Stimulated activated CD4-positive, alpha-beta T cell treated with anti-CD3 and anti-CD28 coated beads, Interleukin-15, amount 100 ng/mL, for 24 hours (primary cell): ENCODE results near the gene NR3C2.

Experiments used
- DNase-seq: peaks from one replicate; pipeline ENCODE4 v3.0.0-alpha.2; 2020

Gene NR3C2

DNA sequence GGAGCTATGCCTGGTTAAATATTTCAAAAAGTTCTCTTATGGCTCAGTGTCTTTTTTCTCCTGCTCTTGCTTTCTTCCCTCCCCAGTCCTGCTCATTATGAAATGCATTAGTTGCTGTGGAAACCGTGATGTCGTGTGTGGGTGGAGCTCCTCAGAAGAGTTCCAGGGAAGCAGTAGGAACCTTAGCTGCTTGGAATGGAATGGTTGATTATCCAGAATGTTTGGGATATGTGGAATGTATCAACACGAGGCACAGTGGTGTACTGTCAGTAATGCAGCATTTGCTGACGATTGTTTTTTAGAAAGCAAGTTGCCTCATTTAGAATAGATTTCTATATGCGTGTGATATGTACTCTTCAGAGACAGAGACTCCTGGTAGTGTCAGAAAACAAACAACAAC is 377.1 kb downstream of the NR3C2 start:
- no peak for DNase-seq

DNA sequence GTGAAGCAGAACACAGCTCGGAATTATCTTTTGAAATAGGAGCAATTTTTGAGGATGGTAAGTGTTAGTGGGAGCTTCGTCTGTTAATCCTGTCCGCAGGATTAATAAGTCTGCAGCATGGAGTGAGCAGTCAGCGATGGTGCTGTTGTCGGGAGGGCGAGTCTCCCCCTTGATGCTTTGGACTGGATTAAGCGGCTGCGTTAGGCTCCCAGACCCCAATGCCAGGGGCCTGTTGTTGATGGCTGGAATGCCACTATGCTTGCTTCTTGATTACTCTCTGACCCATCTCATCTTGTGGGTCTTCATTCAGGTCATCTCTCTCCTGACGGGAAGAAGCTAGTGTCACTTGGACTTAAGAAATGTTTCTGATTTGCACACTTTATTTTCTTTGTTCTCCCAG is 377.8 kb downstream of the NR3C2 start:
- DNase-seq: no peak

DNA sequence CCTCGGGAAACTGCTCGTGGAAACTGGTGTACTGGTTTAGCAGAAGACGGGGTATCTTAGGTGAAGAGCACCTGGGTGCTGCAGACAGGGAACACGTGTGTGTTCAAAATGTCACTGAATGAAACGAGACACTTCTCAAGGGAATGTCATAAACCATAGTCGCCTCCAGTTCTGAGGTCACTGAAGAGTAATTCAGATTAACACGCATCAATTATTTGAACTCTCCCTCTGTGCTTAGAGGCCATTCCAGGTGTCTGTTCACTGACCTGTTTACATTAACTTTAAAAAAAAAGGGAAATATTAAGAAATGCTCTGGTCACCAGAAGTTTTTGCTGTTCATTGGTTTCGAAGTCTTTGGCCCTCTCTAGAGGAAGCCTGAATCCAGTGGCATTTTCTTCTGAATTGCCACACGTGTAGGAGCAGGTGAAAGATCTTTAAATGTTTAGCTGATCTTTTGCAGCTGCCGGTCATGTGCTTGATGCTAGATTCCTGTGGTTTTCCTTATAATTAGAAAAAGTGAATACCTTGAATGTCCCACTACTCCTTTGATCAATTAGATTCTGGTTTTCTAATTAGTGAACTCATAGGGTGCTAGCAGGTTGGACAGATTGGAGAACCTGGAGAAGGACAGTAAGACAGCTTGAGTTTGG is 379.8 kb downstream of the NR3C2 start:
- no peak for DNase-seq

- no peak for DNase-seq
These were observed 380.4 kb downstream of the NR3C2 start for GRCh38 chr4:148061795-148062194.

- no peak for DNase-seq
These were observed 381.1 kb downstream of the NR3C2 start for GRCh38 chr4:148061141-148061481.

GRCh38 chr4:148060264-148061140 is 381.7 kb downstream of the NR3C2 start:
- peak; percentile 9 for DNase-seq

GRCh38 chr4:148059617-148060180 is 382.5 kb downstream of the NR3C2 start:
- DNase-seq: no peak

DNA sequence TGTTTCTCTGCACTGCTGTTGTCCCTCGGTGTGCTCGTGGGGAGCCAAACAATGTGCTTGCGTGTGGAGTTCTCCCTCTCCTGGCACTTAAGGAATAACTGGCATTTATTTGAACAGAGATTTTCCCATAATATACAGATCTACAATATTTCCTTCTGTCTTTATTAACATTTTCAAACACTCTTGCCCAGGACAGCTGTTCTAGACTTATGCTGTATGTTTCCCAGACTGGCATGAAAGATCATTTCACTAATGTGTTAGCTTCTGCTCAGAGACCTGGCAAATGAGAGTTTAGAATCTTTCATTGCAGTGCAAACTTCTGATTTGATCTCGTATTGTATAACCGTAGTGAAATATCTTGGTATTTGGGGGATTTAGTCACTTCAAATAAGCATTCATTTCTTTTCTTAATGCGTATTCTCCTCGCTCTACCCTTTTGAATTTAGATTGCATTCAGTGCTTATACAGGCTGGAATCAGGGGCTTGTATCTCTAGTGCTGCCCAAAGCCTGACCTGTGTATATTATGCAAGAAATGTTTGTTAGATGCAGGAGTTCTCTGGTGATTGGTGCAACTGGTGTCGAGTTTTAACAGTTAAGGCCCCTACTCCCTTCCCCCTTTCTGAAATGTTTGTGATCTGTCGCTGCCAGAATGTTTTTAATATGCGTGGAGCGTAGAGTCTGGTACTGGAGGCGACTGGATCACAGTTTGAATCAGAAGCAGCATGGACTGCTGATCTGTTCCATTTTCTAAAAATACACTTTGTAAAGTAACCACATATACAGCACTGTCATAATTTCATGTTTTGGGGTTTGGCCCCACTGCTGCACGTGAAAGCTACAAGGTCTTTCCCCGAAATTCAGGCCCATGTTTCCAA is 384.0 kb downstream of the NR3C2 start:
- no peak for DNase-seq

DNA sequence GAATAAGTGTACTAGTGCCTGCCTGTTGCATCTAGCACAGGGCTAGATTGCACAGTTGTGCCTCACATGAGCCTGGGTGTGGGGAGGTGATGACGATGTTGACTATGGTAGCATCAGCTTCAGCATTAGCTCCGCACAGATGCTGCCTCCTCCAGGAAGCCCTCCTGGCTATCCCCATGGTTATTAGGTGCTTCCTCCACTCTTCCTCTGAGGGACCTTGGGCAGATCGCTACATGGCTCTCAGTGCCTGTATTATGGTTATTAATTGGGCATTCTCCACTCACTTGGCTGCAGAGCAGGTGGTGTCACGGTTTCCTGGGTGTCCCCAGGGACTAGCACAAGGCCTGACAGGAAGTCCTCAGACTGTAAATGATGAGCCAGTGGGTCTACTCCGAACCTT is 384.7 kb downstream of the NR3C2 start:
- DNase-seq: no peak

DNA sequence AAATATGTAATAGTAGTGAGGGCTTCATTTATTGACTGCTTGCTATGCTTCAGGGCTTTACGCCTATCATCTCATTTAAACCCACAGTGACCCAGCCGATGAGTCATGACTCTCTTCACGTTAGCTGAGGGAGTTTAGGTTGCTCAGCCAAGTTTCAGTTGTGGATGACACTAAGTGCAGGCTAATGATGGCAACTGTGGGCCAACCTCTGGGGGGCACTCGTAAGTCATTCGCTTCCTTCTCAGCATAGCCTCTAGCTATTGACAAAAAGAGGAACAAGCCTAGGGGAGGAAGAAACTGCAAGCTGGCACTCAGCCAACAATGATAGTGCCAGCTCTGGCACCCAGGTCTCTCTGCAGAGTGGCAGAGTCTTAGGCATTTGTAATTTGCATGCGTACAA is 385.3 kb downstream of the NR3C2 start:
- DNase-seq: peak; percentile 68

DNA sequence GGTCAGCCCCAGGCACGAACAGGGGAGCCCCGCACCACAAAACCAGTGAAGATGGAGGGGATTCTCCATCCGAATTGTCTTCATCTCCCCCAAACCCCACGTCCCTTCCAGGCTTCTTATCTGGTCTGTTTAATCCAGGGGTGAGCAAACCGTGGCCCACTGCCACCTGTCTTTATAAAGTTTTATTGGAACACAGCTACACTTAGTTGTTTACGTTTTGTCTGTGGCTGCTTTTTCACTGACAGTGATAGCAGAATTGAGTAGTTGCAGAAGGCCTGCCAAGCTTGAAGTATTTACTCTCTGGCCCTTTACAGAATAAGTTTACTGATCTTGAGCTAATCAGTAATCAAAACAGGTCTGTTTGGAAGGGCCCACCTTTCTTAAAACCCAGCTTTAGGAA is 386.4 kb downstream of the NR3C2 start:
- DNase-seq: no peak

- no peak for DNase-seq
These were observed 387.9 kb downstream of the NR3C2 start for GRCh38 chr4:148054275-148054674.

GRCh38 chr4:148053298-148054003 is 388.8 kb downstream of the NR3C2 start:
- no peak for DNase-seq

- DNase-seq: no peak
These were observed 389.8 kb downstream of the NR3C2 start for GRCh38 chr4:148052448-148052847.

DNA sequence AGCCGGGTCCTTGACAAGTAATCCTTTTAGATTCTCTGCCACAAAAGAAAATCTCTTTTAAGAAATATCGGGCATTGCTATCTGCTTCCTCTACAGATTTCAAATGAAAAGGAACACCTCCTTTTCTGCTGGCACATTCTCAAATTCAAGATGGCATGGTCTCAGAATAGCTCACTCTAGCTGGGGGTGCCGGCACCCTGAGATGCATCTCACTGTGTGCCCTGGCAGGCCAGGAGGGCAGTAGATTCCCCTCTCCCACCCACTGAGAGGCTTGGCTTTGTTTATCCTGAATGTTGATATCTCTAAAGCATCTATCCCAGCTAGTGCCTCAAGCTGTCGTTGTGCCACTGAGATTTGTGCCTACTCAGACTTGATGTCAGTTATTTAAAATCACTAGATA is 390.8 kb downstream of the NR3C2 start:
- DNase-seq: no peak

GRCh38 chr4:148048598-148048997 is 393.6 kb downstream of the NR3C2 start:
- DNase-seq: no peak

GRCh38 chr4:148044912-148045352 is 397.3 kb downstream of the NR3C2 start:
- DNase-seq: no peak

DNA sequence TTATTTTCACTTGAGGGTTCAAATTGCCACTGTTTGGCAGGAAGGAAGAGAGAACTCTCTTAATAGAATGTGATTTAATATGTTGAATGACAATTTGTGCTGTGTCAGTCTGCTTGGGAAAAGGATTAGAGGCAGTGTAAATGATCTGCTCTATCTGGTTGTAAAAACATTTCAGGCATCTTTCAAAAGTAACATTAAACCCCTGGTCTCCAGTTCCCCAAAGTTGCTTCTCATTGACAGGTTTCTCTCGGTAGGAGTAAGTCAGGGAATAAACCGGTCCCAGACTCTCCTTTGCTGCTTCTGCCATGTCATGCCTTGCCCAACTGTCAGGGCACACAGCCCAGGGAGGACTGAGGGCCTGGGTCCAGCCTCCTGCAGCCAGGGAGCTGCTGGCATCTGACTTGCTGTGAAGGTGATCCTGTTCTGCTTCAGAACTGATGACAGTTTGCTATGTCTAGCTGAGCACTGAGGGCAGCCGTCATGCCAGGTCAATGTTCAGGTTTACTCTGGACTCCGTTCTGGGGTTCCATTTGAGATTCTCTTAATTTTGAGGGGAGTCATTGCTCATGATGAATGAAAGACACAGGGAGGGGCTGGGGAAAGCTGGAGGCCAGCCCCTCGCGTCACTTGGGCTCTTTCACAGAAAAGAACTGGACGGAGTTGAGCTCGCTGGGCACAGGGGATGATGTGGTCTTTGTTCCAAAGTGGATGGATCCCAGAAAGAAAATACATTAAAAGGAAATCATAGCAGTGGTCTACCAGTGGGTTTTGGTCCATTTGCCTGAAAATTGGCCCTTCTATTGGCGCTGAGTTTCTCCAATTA is 397.9 kb downstream of the NR3C2 start:
- no peak for DNase-seq

DNA sequence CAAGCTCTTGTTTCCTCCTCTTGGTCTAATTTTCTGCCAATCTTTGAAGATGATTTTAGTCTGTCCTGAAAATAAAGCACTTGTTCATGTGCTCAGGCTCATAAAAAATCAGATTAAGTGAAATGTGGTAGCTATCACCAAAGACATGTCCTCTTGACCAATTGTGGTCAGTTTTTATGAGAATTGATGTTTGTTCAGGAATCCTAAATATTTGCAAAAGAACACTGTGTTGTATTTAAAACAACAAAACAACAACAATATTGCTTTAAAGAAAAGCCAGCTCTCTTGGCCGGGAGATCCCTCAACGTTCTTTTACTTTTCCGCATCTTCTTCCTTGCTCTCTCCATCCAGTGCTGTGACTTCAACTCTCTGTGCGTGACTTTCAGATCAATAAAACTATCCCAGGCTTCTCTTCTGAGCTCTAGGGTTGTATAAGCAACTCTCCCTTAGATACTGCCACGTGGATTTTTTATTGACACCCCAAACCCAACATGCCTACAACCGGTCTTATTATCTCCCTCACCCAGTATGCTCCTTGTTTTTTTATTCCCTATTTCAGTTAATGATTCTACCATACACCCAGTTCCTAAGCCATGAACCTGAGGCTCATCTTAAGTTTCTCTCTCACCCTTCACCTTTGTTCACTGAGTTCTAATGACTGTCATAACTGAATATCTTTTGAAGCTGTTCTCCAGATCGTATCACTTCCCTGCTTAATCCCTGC is 400.4 kb downstream of the NR3C2 start:
- no peak for DNase-seq

DNA sequence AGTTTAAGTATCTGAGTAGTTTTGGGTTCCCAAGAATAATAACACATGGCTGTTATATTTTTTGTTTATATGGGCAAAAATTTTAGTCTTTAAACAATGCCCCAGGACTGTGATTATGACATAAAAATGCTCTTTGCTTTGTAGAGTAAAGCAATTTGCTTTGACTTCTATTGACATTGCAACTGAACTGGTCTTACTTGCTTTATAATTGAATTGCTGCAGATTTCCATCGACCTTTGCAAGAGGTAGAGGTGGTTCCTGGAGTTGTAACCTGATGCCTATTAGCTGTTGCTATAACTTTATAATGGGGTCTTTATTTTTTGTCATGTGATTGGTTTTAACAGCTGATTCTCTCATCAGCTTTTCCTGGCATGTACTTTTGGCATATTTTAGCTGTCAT is 407.4 kb downstream of the NR3C2 start:
- DNase-seq: no peak
